Measurements from ENCODE around the gene PHACTR2.

DNA sequence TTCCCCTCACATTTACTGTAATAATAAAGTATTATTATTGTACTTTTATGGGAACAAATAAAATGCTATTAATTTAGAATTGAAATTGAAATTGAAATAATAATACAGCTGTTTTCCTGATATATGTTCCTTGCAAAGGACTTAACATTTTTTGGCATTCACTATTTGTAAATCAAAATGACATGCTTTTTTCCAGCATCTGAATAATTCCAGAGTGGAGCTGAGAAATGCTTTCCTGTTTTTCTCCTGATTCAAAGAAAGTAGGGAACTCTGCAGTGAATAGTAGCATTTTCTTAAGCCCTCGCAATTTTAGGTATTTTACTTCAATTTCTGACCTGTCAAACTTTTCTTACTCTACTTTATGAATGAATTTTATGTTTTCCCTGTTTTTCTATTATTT, 72.1 kb downstream of the PHACTR2 start:
- TF ChIP-seq CTCF (IDR thresholded peaks at IDR 0.05) (no peak), ZFX (IDR thresholded peaks at IDR 0.05; ENCODE audit: borderline replicate concordance) (no peak)

Data from 22Rv1 (cell line).